HUES64 (cell line): ENCODE results near the gene MAN2C1.
"Not testable (repeated sequence)": the region's sequence is repeated elsewhere in the genome, so short reads cannot be mapped to it uniquely, and the experiment has no call there.

Experiments
- H3K27ac ChIP-seq: 2 replicates; pipeline ENCODE4 v1.7.0; 2013; ENCODE audit warnings: low read depth, low read length, inconsistent platforms
- H3K27me3 ChIP-seq: 2 replicates; pipeline ENCODE4 v1.6.1; 2013; ENCODE audit warnings: mild to moderate bottlenecking, low read length; ENCODE audit not compliant: insufficient read depth
- H3K36me3 ChIP-seq: 2 replicates; pipeline ENCODE4 v1.6.1; 2013; ENCODE audit warnings: mild to moderate bottlenecking, low read length; ENCODE audit not compliant: insufficient read depth
- H3K4me1 ChIP-seq: 2 replicates; pipeline ENCODE4 v1.6.1; 2013; ENCODE audit warnings: mild to moderate bottlenecking, low read length, moderate library complexity; ENCODE audit not compliant: insufficient read depth
- H3K4me3 ChIP-seq: 2 replicates; pipeline ENCODE4 v1.5.1; 2013; ENCODE audit warnings: mild to moderate bottlenecking, low read length, moderate library complexity
- H3K9ac ChIP-seq: 2 replicates; pipeline ENCODE4 v1.6.1; 2013; ENCODE audit warnings: mild to moderate bottlenecking, low read depth, low read length
- H3K9me3 ChIP-seq: 2 replicates; pipeline ENCODE4 v1.6.1; 2013; ENCODE audit warnings: low read depth, low read length; ENCODE audit not compliant: insufficient read depth
- WGBS: fragments of 150-250, 120-280 bp; methylation state at CpG from one replicate; pipeline ENCODE4 v1.1.7; 2013; ENCODE audit warnings: missing lambda C conversion rate; 5-methylcytosine and 5-hydroxymethylcytosine counted together

MAN2C1 gene

GRCh38 chr15:75338661-75339240, 29.7 kb downstream of the MAN2C1 start:
- H3K9ac ChIP-seq = no peak overlapping the region
- no peak overlapping the region for H3K27ac ChIP-seq
- H3K27me3 ChIP-seq = no peaks in the 10 kb centered on the region
- no peaks in the 10 kb centered on the region for H3K9me3 ChIP-seq
- H3K4me1 ChIP-seq = peaks cover 7% of the 10 kb centered on the region; the same call in 1 of the 2 replicates
- WGBS = 95% methylated on average over 11 of the region's 11 CpGs
- peaks cover 24% of the 10 kb centered on the region for H3K36me3 ChIP-seq
- no peak overlapping the region for H3K4me3 ChIP-seq

GRCh38 chr15:75335705-75336355, 32.6 kb downstream of the MAN2C1 start, which contains the start of gene COMMD4:
TSS of gene COMMD4 (plus strand) at chr15:75336063. CDS start at chr15:75336090, 27 bp downstream.
- H3K9ac ChIP-seq = peak within 1 kb of the TSS; percentile 90
- peaks cover 7% of the 10 kb centered on the region; the same call in 1 of the 2 replicates for H3K4me1 ChIP-seq
- WGBS = 2% methylated on average over 42 of the region's 42 CpGs
- peak within 1 kb of the TSS; percentile 48; the same call in 1 of the 2 replicates for H3K27ac ChIP-seq
- H3K9me3 ChIP-seq = no peaks in the 10 kb centered on the region
- H3K4me3 ChIP-seq = peak within 1 kb of the TSS; percentile 85
- H3K36me3 ChIP-seq = peaks cover 18% of the 10 kb centered on the region
- no peaks in the 10 kb centered on the region for H3K27me3 ChIP-seq

GRCh38 chr15:75335313-75335704, 33.1 kb downstream of the MAN2C1 start:
- Histone ChIP-seq H3K9me3 (no peaks in the 10 kb centered on the region), H3K27me3 (no peaks in the 10 kb centered on the region), H3K4me1 (peaks cover 7% of the 10 kb centered on the region; the same call in 1 of the 2 replicates), H3K36me3 (peaks cover 17% of the 10 kb centered on the region), H3K27ac (no peak overlapping the region), H3K4me3 (peak overlapping the region; percentile 85), H3K9ac (peak overlapping the region; percentile 75)
- 59% methylated on average over 2 of the region's 3 CpGs for WGBS

GRCh38 chr15:75333654-75334419, 34.6 kb downstream of the MAN2C1 start:
- not testable (repeated sequence) for H3K4me3 ChIP-seq, H3K9me3 ChIP-seq, H3K4me1 ChIP-seq, H3K27ac ChIP-seq, H3K9ac ChIP-seq, H3K27me3 ChIP-seq, H3K36me3 ChIP-seq
- WGBS = 90% methylated on average over 14 of the region's 15 CpGs

- not testable (repeated sequence) for H3K27ac ChIP-seq, H3K27me3 ChIP-seq, H3K9ac ChIP-seq, H3K4me3 ChIP-seq, H3K4me1 ChIP-seq, H3K36me3 ChIP-seq, H3K9me3 ChIP-seq
- 86% methylated on average over 7 of the region's 7 CpGs for WGBS
These were observed 36.3 kb downstream of the MAN2C1 start for GRCh38 chr15:75332093-75332492.

- Histone ChIP-seq H3K27ac (no peak overlapping the region), H3K36me3 (no peaks in the 10 kb centered on the region), H3K4me1 (no peaks in the 10 kb centered on the region), H3K4me3 (no peak overlapping the region), H3K27me3 (no peaks in the 10 kb centered on the region), H3K9me3 (no peaks in the 10 kb centered on the region), H3K9ac (no peak overlapping the region)
- 97% methylated on average over 2 of the region's 2 CpGs for WGBS
These were observed 38.8 kb downstream of the MAN2C1 start for GRCh38 chr15:75329571-75329970.

GRCh38 chr15:75328493-75329314, 39.7 kb downstream of the MAN2C1 start:
- no peaks in the 10 kb centered on the region for H3K9me3 ChIP-seq
- no peak overlapping the region for H3K9ac ChIP-seq
- 89% methylated on average over 10 of the region's 10 CpGs for WGBS
- no peaks in the 10 kb centered on the region for H3K4me1 ChIP-seq
- no peak overlapping the region for H3K4me3 ChIP-seq
- no peaks in the 10 kb centered on the region for H3K27me3 ChIP-seq
- H3K36me3 ChIP-seq = no peaks in the 10 kb centered on the region
- no peak overlapping the region for H3K27ac ChIP-seq

GRCh38 chr15:75327491-75327890, 40.9 kb downstream of the MAN2C1 start:
- no peak overlapping the region for H3K9ac ChIP-seq
- H3K27me3 ChIP-seq = no peaks in the 10 kb centered on the region
- H3K9me3 ChIP-seq = no peaks in the 10 kb centered on the region
- H3K27ac ChIP-seq = no peak overlapping the region
- no peaks in the 10 kb centered on the region for H3K4me1 ChIP-seq
- WGBS = 95% methylated on average over 3 of the region's 3 CpGs
- no peaks in the 10 kb centered on the region for H3K36me3 ChIP-seq
- no peak overlapping the region for H3K4me3 ChIP-seq

- no peaks in the 10 kb centered on the region for H3K9me3 ChIP-seq
- H3K9ac ChIP-seq = no peak overlapping the region
- H3K4me1 ChIP-seq = no peaks in the 10 kb centered on the region
- no peaks in the 10 kb centered on the region for H3K36me3 ChIP-seq
- H3K27me3 ChIP-seq = no peaks in the 10 kb centered on the region
- 89% methylated on average over 4 of the region's 4 CpGs for WGBS
- no peak overlapping the region for H3K27ac ChIP-seq
- H3K4me3 ChIP-seq = no peak overlapping the region
These were observed 41.4 kb downstream of the MAN2C1 start for GRCh38 chr15:75327005-75327404.

GRCh38 chr15:75325922-75326321, 42.5 kb downstream of the MAN2C1 start:
- no peak overlapping the region for H3K4me3 ChIP-seq
- WGBS = 100% methylated on average over 3 of the region's 4 CpGs
- H3K36me3 ChIP-seq = no peaks in the 10 kb centered on the region
- no peaks in the 10 kb centered on the region for H3K9me3 ChIP-seq
- H3K27ac ChIP-seq = no peak overlapping the region
- no peak overlapping the region for H3K9ac ChIP-seq
- H3K4me1 ChIP-seq = no peaks in the 10 kb centered on the region
- H3K27me3 ChIP-seq = no peaks in the 10 kb centered on the region; the same call in 1 of the 2 replicates
